Esophagus muscularis mucosa (tissue), 4 donors: ENCODE results near the gene CRTC1.

Source experiments
- EP300 ChIP-seq: sonication (generic); formaldehyde crosslinking; IDR thresholded peaks from one replicate; pipeline ENCODE4 v1.6.1; 2017; ENCODE audit warnings: antibody characterized with exemption
- POLR2A ChIP-seq: fragments of 450-650 bp; IDR thresholded peaks from one replicate; pipeline ENCODE4 v1.6.1; 2017; ENCODE audit warnings: antibody characterized with exemption, moderate library complexity, mild to moderate bottlenecking, low read depth
- POLR2AphosphoS5 ChIP-seq, 2 donors: sonication (generic); formaldehyde crosslinking; IDR thresholded peaks; one replicate each; pipeline ENCODE4 v1.6.1; 2017; ENCODE audit warnings: antibody characterized with exemption in 2 of 2
- TF ChIP-seq, protein P1 (sequence below), 3 experiments: fragments of 200-600 bp in 2 of 3; fragments of 450-650 bp in 1 of 3; sonication (generic) in 2 of 3; IDR thresholded peaks; one replicate each; pipeline ENCODE4 v1.5.1; 2017 to 2019; ENCODE audit warnings: antibody characterized with exemption in 3 of 3, mild to moderate bottlenecking in 2 of 3, moderate library complexity in 1 of 3

DNA sequence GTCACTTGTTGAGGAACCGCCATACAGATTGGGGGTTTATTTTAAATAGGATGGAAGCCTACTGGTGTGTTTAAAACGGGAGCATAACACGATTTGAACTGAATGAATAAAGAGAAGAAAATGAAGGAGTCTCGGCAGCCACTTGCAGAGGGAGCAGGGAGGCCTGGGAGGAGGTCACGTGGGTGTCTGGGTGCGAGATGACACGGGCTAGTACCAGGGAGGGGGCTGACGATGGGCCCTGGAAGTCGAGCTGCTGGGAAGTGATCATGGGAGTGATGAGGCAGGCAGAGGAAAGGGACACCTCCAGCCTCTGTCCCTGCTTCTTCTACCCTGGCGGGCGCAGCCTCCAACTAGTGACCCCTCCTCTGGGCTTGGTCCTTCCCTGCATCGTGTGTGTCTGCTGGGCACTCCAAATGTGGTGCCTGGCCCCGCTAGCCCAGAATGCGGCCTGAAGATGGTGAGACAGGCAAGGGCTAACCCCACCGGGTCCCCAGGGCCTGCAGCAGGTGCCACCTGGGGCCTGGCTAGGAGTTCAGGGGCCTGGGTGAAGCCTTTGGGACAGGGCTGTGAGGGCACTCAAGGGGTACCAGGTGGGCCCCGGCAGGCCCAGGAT, 35.5 kb downstream of the CRTC1 start:
- TF ChIP-seq POLR2AphosphoS5 (IDR thresholded peaks at IDR 0.05) (no peak), POLR2A (no peak), EP300 (no peak)
- TF ChIP-seq, protein P1, sequence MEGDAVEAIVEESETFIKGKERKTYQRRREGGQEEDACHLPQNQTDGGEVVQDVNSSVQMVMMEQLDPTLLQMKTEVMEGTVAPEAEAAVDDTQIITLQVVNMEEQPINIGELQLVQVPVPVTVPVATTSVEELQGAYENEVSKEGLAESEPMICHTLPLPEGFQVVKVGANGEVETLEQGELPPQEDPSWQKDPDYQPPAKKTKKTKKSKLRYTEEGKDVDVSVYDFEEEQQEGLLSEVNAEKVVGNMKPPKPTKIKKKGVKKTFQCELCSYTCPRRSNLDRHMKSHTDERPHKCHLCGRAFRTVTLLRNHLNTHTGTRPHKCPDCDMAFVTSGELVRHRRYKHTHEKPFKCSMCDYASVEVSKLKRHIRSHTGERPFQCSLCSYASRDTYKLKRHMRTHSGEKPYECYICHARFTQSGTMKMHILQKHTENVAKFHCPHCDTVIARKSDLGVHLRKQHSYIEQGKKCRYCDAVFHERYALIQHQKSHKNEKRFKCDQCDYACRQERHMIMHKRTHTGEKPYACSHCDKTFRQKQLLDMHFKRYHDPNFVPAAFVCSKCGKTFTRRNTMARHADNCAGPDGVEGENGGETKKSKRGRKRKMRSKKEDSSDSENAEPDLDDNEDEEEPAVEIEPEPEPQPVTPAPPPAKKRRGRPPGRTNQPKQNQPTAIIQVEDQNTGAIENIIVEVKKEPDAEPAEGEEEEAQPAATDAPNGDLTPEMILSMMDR (IDR thresholded peaks at IDR 0.05): no peak
